Kidney tubule cell (primary cell): ENCODE measurements around the gene ZNF761.
"Not testable (repeated sequence)": the region's sequence is repeated elsewhere in the genome, so short reads cannot be mapped to it uniquely, and the experiment has no call there.

Source experiments
- DNase-seq: peaks from one replicate; pipeline ENCODE4 v3.0.0-alpha.2; 2018; ENCODE audit warnings: low spot score

Gene ZNF761

GRCh38 chr19:53431399-53432087, at the start of gene ZNF761:
TSS of gene ZNF761 (plus strand) at chr19:53431984. CDS start at chr19:53447269, 15,285 bp downstream.
- peak; percentile 97 for DNase-seq

GRCh38 chr19:53388168-53388567, 43.6 kb upstream of the ZNF761 start:
- no peak for DNase-seq

GRCh38 chr19:53388904-53389303, 42.9 kb upstream of the ZNF761 start:
- DNase-seq = no peak

- DNase-seq = no peak
Measured at GRCh38 chr19:53389571-53389970, 42.2 kb upstream of the ZNF761 start.

GRCh38 chr19:53389978-53390377, 41.8 kb upstream of the ZNF761 start:
- no peak for DNase-seq

GRCh38 chr19:53394522-53394973, 37.2 kb upstream of the ZNF761 start:
- DNase-seq = peak; percentile 76

- DNase-seq = peak; percentile 92
Measured at GRCh38 chr19:53394974-53395839, 36.6 kb upstream of the ZNF761 start, which contains the start of gene ZNF765. TSS of gene ZNF765 (plus strand) at chr19:53395149. CDS start at chr19:53398016, 2,867 bp downstream.

GRCh38 chr19:53395840-53396524, 35.8 kb upstream of the ZNF761 start:
- peak; percentile 4 for DNase-seq

- DNase-seq = no peak
Measured at GRCh38 chr19:53396525-53396868, 35.3 kb upstream of the ZNF761 start.

GRCh38 chr19:53397918-53398317, 33.9 kb upstream of the ZNF761 start:
- DNase-seq = not testable (repeated sequence)

GRCh38 chr19:53409505-53410204, 22.1 kb upstream of the ZNF761 start:
- no peak for DNase-seq

- peak; percentile 38 for DNase-seq
Measured at GRCh38 chr19:53420520-53421315, 11.1 kb upstream of the ZNF761 start.

- DNase-seq = no peak
Measured at GRCh38 chr19:53422551-53422950, 9.2 kb upstream of the ZNF761 start.

- not testable (repeated sequence) for DNase-seq
Measured at GRCh38 chr19:53423074-53423473, 8.7 kb upstream of the ZNF761 start.

GRCh38 chr19:53423680-53424079, 8.1 kb upstream of the ZNF761 start:
- DNase-seq = not testable (repeated sequence)

GRCh38 chr19:53424968-53425597, 6.7 kb upstream of the ZNF761 start:
- peak; percentile 58 for DNase-seq

GRCh38 chr19:53432088-53432661, 391 bp downstream of the ZNF761 start:
- peak; percentile 36 for DNase-seq

- not testable (repeated sequence) for DNase-seq
Measured at GRCh38 chr19:53443809-53444208, 12.0 kb downstream of the ZNF761 start.

GRCh38 chr19:53447196-53447595, 15.4 kb downstream of the ZNF761 start:
- DNase-seq = not testable (repeated sequence)

- no peak for DNase-seq
Measured at GRCh38 chr19:53455828-53456227, 24.0 kb downstream of the ZNF761 start.
